Activated CD8-positive, alpha-beta memory T cell treated with anti-CD3 and anti-CD28 coated beads, Interleukin-2, amount 50 U/mL, for 24 hours (primary cell): ENCODE results near the gene BUB1.
"Not testable (repeated sequence)": the region's sequence is repeated elsewhere in the genome, so short reads cannot be mapped to it uniquely, and the experiment has no call there.

Experiments
- DNase-seq: peaks from one replicate; pipeline ENCODE4 v3.0.0-alpha.2; 2020; ENCODE audit errors: extremely low read depth

Gene BUB1

DNA sequence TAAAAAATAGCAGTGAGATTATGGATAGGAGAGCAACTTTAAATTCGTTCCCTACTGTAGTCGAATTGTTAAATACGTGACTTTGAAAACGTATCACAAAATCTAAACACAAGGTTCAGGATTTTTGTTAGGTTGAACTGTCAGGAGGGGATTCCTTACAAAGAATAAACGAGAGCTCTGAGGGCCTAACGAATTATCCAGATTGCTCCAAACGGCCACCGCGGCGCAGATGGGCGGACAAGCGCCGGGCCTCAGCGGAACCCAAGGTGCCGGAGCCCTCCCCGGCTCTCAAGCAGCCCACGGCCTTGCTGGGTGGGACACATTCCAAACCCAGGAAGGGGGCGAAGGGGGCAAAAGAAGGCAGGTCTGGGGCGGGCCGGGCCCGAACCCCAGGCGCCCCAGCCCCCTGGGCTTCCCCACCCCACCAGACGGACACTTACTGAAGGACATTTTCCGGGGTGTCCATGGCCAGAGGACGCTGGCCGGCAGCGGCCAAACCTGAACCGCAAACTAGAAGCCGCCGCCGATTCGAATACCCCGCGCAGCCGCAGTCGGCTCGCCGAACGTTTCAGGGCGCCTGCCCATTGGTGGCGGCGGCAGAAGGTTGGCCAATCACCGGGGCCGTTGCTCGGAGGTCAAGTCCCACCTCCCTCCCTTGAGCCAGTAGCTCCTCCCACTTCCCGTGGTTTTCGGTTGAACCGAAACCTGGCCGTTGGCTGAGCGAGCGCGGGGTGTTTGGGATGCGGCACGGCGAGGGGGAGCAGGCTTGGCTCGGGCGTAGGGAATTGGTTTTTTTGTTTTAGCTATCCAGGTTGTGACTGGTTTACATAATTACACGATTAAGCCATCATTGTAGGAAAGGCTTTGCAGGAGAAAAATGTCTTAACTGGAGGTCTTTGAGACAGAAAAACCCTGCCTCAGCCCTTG, at the start of gene BUB1:
Gene BUB1 (minus strand): TSS at position 534 of the 927 bp plus-strand sequence. CDS start 68 bp downstream, at position 466.
- DNase-seq: peak; percentile 92

DNA sequence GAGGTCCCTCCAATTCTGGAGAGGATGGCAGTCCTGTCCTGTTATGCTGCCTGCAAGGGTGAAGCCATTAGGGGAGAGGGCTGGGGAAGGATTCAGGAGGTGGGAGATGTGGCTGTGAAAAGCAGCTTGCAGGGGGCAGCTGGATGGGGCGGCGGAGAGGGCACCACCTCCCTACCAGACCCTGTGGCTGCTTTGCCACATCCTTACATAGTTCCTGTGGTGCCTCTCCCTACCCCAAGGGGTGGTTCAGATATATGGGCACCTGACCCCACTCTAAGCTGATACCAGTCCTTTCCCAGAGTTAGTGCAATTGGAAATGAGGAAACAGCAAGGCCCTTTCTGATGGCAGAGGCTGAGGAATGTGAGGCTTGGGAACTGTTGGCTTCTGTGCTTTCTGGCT, 48.4 kb upstream of the BUB1 start:
- no peak for DNase-seq

DNA sequence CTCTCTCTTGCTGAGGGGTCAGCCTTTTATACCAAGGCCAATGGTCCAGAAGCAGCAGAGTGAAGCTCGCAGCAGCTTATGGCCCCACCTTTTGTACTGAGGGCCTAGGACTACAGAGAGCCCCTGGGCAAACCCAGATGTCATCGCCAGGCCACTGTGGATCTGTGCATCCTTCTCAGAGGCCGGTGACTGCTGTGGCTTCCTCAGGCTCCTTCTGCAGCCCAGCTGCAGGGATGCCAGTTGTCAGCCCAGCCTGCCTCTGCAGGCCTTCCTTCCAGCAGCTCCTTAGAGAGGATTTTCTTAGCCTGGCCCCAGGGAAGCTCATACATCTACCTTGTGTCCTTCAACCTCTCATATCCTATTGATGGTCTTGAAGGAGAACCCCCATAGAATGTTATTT, 48.0 kb upstream of the BUB1 start:
- no peak for DNase-seq

DNA sequence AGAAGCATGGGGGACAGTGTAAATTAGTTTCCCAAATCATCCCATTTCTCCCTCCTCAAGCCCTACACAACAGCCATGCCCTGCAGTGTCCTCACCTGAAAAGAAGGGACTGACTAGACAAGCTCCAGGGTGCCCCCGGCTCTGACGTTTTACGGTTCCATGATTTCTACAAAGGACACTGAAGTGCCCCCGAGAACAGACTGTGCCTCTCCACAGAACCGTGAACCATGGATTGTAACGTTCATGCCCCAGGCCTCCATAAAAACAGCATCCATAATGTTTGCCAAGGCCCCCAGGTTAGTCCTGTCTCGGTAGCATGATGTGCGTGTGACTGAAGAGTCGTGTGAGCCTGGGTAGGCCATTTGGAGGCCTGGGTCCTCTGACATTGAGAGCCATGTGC, 47.5 kb upstream of the BUB1 start:
- no peak for DNase-seq

DNA sequence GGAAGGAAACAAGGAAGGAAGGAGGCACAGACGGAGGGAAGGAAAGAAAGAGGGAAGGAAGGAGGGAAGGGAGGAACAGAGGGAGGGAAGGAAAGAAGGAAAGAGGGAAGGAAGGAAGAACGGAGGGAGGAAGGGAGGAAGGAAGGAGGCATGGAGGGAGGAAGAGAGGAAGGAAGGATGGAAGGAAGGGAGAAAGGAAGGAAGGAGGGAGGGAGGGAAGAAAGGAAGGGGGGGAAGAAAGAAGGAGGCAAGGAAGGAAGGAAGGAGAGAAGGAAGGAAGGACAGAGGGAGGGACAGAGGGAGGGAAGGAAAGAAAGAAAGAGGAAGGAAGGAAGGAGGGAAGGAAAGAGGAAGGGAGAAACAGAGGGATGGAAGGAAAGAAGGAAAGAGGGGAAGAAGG, 47.0 kb upstream of the BUB1 start:
- DNase-seq: no peak

DNA sequence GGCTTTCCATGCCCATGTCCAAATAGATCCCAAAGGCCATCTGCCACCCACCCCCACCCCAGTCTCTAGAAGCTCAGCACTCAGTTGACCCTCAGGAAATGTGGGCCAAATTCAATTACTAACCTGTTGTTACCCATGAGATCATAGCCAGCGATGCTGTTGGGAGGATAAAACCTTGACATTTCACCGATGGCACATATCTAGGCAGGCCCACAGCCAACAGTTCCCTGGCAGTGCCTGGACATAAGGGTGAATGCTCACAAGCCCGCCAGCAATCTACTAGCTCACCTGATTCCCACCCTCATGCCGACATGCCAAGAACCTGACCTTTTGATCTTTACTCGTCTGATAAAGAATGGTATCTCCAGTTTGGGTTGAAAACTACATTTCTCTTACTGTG, 42.7 kb upstream of the BUB1 start:
- DNase-seq: no peak

DNA sequence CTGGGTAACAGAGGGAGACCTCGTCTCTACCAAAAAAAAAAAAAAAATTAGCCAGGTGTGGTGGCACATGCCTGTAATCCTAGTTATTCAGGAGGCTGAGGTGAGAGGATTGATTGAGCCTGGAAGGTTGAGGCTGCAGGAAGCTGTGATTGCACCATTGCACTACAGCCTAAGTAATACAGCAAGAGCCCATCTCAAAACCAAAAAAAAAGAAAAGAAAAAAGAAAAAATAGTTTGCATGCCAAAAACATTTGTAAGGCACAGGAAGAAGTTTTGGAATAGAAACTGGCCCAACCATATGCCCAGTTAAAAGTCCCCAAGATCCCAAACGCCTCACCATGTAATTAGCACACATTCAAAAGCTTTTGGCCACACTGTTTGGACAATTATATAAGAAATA, 41.1 kb upstream of the BUB1 start:
- DNase-seq: no peak

DNA sequence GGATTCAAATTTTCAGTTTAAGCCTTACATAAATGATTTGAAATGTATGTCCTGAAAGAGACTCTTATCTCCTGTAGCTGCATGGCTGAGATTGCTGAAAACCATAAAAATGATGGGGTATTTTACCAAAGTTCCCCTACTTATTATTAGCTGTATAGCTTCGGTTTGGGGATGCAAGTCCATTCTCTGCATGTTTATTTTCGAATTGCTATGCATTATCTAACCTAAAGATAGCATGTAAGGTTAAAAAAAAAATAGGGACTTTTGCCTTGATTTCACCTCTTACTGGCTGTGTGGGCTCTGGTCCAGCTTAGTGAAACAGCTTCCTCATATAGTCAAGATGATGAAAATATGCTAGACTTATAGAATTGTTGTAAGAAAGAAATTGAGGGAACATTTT, 40.5 kb upstream of the BUB1 start:
- no peak for DNase-seq

DNA sequence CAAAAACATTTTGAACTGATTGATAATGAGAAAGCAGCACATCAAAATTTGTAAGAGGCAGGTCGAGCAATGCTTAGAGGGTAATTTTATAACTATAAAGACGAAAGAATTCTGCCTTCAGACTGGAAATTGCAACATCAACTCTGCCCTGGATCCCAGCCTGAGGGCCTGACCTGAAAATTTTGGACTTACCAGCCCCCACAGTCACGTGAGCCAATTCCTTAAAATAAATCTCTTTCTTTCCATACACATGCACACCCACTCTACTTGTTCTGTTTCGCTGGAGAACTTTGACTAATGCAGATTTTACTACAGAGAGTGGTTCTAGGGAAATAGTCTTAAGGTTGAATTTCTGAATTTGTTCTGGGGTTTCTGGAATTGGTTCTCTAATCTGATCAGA, 39.9 kb upstream of the BUB1 start:
- no peak for DNase-seq

DNA sequence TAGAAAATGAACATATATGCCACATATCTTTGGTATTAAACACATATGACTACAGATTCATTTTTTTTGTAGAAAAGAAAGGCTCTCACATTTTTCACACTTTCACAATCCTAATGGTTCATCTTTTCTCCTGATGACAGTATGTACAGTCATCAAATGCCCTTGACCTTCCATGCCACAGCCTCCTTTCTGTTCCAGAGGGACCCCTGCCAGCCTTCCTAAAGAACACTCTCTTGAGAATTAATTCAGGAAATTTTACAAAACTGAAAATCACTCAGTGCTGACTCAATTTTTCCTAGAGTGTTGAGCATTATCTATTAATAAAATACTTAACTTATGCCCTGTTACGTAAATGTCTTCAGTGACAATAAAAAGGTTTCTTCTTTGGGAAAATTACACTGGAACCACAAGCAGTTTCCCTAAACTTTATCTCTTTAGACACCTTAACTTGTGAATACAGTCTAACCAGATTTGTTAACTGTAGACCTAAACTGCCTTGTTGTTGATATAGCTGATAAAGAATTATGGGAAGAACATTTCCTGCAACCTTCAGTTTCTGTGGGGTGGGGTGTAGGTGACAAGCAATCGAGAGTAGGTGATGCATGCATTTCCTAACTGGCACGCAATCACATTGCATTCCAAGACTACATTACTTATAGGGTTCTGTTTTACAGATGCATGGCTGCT, 39.2 kb upstream of the BUB1 start:
- no peak for DNase-seq

DNA sequence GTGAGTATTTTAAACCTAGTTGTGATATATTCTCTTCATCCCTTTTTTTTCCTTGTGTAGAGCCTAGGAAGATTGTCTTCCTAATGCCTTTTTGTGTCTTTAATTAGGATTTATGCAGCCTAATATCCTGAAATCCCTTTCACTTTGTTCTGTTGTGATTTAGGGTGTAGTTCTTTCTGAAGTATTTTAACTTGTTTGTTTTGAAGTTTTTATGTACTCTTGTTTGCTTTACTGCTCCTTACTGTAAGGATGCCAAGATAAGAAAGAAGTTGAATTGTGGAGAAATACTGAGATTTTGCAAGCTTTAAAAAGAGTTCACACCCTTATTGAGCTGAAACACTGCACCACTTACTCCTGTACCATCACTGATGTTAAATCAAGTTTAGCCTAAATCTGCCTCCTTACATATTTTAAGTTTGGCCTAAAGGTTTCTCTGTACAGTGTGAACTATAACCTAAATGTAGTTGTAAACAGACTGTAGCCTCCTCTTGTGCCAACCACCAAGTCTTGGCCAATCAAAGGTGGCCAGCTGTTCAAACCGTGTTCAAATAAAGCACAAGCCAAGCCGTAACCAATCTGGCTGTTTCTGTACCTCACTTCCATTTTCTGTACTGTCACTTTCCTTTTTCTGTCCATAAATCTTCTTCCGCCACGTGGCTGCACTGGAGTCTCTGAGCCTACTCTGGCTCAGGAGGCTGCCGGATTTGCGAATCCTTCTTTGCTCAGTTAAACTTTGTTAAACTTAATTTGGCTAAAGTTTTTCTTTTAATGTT, 36.8 kb upstream of the BUB1 start:
- no peak for DNase-seq

DNA sequence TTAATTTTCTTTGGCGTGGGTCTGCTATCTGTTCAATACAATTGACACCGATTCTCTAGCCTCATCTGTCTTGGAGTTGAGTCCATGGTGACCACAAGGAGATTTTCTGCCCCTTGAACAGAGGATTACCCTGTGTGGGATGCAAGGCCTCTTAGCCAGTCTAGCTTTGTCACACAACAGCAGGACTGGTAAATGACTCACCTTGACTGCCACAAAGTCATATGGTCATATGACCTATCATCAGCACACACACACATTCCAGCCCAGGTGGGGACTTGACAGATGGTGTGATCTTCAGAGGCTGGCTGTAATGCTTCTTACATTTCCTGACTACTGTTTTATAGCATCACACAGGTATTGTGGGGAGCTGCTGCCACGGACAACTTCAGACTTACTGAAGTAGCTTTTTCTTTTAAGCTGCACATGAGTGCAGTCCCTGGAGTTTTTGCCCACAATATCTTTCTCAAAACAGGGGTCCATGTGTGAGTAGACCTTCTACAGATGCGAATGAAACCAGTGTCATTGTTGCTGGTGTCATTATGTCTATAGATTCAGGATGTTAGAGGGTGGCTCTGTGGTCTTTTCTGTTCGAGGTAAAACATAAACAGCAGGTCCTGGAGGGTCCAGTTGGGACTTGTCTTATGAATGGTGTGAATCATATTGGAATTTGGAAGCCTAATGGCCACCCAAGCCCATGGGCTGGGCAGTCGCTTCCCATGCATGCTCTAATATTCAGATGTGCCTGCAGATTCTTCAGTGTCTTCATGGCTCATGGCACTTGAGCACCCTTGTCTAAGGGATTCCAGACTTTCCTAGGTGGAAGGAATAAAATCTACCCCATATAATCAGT, 35.9 kb upstream of the BUB1 start:
- no peak for DNase-seq

DNA sequence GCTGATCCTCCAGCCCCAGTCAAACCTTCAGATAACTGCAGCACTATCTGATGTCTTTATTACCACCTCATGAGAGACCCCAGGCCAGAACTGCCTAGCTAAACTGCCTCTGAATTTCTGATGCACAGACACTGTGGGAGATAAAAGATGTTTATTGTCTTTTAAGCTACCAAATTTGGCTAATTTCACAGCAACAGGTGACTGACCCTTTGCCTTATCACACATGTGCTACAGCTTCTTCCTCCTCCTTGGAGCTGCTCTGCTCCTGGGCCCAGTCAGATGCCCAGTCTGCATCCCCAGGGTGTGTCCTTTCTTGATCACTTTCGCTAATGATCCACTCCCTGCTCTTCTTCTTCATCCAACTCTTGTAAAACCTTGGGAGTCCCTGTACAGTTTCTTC, 34.9 kb upstream of the BUB1 start:
- no peak for DNase-seq

DNA sequence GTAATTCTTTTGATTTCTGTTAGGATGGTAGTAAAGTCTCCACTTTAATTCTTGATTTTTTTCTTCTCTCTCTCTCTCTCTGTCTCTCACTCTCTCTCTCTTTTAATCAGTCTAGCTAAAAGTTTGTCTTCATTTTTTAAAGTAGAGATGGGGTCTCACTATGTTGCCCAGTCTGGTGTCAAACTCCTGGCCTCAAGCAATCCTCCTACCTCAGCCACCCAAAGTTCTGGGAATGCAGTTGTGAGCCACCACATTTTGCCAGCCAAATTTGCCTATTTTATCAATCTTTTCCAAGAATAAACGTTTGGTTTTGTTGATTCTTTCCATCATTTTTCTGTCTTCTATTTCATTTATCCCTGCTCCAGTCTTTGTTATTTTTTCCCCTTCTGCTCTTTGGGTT, 30.6 kb upstream of the BUB1 start:
- DNase-seq: no peak

DNA sequence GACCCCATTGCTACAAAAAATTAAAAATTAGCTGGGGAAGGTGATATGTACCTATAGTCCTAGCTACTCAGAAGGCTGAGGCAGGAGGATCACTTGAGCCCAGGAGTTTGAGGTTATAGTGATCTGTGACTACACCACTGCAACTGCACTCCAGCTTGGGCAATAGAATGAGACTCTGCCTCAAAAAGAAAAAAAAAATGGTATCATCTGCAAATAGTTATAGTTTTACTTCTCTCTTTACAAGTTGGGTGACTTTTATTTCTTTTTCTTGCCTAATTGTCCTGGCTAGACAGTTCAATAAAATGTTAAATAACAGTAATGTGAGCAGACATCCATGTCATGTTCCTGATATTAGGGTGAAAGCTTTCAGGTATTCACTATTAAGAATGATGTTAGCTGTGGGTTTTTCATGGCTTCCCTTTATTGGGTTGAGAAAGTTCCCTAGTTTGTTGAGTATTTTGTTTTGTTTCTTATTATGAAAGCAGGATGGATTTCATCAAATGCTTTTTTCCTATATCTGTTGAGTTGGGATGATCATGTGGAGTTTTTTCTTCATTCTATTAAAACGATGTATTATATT, 29.6 kb upstream of the BUB1 start:
- DNase-seq: no peak

DNA sequence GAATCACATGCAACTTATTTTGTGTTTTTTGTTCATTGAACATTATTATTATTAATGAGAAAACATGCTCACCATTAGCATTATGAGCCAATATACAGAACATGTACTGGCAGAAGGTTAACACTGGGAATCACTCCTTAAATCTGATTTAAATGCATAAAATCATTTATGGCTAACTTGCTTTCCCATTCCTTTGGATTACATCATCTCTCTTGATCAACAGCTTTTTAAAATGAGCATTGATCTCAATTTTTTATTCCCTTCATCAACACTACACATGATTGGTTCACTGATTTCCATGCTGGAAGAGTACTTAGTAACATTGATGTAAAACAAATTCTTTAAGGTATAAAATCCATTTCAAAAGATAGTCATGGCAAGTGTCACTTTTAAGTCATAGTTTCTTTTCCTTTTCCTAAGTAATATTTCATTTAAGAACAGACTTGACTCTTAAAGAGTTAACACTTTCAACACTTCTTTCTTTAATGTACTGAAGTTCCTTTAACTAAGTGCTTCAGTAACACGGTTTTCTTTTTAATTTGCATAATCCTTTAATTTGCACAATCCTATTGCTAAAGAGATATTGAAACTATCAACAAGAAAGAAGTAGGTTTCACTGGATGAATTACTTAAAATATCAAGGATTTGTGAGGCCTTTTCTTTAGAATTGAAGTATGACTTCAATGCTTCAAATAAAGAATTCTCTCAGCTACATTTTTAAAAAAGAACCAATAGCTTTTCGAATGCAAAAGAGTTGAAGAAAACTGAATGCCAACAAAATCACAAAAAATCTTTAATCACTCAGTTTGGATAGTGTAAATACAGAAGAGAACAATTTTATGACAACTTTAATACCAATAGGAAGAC, 24.9 kb upstream of the BUB1 start:
- no peak for DNase-seq

DNA sequence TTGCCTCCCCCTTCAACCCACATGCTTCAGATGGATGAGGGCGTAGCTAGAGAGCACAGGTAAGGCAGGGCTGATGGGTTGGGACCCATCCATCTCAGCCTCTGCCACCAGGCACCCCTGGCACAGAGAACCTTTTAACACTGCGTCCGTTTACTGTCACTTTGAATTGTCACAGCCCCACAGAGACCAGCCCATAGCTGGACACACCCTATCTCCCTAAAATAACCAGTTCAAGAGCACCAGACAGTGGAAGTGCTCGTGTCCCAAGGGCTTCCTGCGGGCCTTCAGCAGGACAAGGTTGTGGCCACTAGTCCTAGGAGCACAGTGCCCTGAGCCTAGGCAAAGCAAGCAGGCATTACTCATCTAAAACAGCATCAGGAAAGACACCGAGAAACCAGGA, 20.4 kb upstream of the BUB1 start:
- DNase-seq: not testable (repeated sequence)

DNA sequence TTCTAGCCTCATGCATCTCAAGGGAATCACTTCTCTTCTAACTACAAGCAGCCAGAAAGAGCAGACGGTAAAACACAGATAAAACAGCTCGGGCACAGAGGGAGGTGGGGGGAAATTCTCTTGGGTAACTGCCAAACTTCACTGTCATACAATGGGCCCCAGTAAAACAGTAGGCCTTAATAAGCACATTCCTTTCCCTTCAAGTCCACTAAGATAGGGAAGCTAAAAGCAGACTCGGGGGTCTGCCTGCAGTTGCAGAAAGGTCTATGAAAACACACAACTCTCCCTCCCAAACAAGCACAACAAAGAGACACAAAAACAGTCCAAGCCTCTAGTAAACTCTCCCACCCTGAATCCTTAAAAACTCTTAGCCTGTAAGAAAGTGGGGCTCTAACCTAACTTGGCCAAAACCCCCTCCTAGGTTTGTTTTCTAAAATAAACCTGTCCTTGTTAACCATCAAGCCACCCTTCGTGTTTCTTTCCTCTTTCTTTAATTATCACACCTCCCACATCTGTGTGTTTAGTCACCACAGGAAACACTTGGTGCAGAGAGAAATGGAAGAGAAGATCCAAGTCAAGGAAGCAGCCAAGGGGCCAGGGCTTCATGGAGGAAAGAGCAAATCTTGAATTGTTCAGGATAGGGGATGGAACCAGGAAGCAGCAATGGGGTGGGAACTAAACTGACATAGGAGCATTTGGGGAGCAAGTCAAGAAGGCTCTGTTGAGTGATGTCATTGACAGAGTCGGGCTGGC, 17.5 kb upstream of the BUB1 start:
- not testable (repeated sequence) for DNase-seq

DNA sequence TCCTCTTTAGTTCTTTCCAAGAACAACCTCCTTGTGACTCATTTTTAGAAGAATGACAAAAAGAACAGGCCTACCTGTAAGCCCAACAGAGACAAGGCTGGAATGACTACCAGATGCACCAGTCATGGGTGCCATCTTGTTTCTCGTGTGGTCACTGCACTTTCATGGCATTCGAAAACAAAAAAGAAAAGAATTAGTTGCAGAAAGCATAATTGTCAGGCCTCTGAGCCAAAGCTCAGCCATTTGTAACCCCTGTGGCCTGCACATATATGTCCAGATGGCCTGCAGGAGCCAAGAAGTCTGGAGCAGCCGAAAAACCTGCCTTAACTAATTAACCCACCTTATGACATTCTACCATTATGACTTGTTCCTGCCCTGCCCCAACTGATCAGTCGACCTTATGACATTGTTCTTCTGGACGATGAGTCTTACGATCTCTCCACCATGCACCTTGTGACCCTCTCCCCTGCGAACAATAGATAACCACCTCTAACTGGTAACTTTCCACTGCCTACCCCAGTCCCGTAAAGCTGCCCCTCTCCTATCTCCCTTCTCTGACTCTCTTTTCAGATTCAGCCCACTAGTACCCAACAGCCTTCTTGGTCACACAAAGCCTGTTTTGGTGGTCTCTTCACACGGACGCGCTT, 13.9 kb upstream of the BUB1 start:
- DNase-seq: no peak
